AG04449 (cell line): ENCODE results near the gene TUBD1.
"Not testable (repeated sequence)": the region's sequence is repeated elsewhere in the genome, so short reads cannot be mapped to it uniquely, and the experiment has no call there.

Experiments
- CTCF ChIA-PET: fragments of 350-600 bp; formaldehyde crosslinking; extraction: SDS; loops from one replicate; lab custom pipeline; 2021; ENCODE audit warnings: antibody characterized with exemption; lab: Yijun Ruan, JAX
- POLR2A ChIA-PET: fragments of 400-600, 350-600 bp; formaldehyde crosslinking; extraction: SDS; loops from one replicate; lab custom pipeline; 2020; ENCODE audit warnings: antibody characterized with exemption, inconsistent platforms; lab: Yijun Ruan, JAX
- DNase-seq: peaks from one replicate; pipeline ENCODE4 v3.0.0-alpha.2; 2010; ENCODE audit warnings: low read depth, low spot score
- H3K4me3 ChIP-seq: 2 replicates; pipeline ENCODE4 v1.5.1; 2011; ENCODE audit warnings: low read depth, mild to moderate bottlenecking, control low read depth, low read length
- CTCF ChIP-seq: IDR thresholded peaks from one replicate; pipeline ENCODE4 v1.5.1; 2011; ENCODE audit warnings: mild to moderate bottlenecking, moderate library complexity, low read length, control low read depth, inconsistent platforms; ENCODE audit not compliant: insufficient read depth; ENCODE audit errors: missing control alignments

The TUBD1 gene

GRCh38 chr17:59830846-59831486 is 61.8 kb downstream of the TUBD1 start:
- no peak for TF ChIP-seq CTCF
- ChIA-PET CTCF (interaction anchor here (1.0 to 5.7 kb wide), 3 partner anchors 26 to 84 kb away, joined by 3 to 48 read pairs (median 3); no protein-coding TSS in a partner anchor), POLR2A (interaction anchor here (1.0 to 5.3 kb wide), 3 partner anchors 9 to 77 kb away, joined by 3 to 98 read pairs (median 17); no protein-coding TSS in a partner anchor)
- no peak for DNase-seq
- no peak overlapping the region for H3K4me3 ChIP-seq

GRCh38 chr17:59830007-59830630 is 62.6 kb downstream of the TUBD1 start:
- DNase-seq: no peak
- ChIA-PET CTCF (interaction anchor here (1.1 to 2.3 kb wide), 3 partner anchors 76 to 83 kb away, joined by 4 to 8 read pairs (median 4); no protein-coding TSS in a partner anchor), POLR2A (interaction anchor here (1.9 to 5.3 kb wide), 3 partner anchors 10 to 76 kb away, joined by 11 to 98 read pairs (median 17); no protein-coding TSS in a partner anchor)
- TF ChIP-seq CTCF: no peak
- no peak overlapping the region; the same call in 1 of the 2 replicates for H3K4me3 ChIP-seq

GRCh38 chr17:59829217-59830006 is 63.3 kb downstream of the TUBD1 start:
- no peak for TF ChIP-seq CTCF
- ChIA-PET POLR2A (interaction anchor here (1.0 to 5.3 kb wide), 6 partner anchors 11 to 75 kb away, joined by 3 to 98 read pairs (median 8); no protein-coding TSS in a partner anchor), CTCF (interaction anchor here (1.1 to 2.3 kb wide), 3 partner anchors 76 to 82 kb away, joined by 4 to 8 read pairs (median 4); no protein-coding TSS in a partner anchor)
- DNase-seq: peak; percentile 98
- peak overlapping the region; percentile 37 for H3K4me3 ChIP-seq

GRCh38 chr17:59828819-59829216 is 63.9 kb downstream of the TUBD1 start:
- not testable (repeated sequence) for H3K4me3 ChIP-seq, DNase-seq
- POLR2A ChIA-PET: interaction anchor here (0.6 to 5.3 kb wide), 7 partner anchors 11 to 74 kb away, joined by 3 to 98 read pairs (median 6); no protein-coding TSS in a partner anchor
- CTCF ChIA-PET: interaction anchor here (2.3 kb wide), 1 partner anchor 75 kb away, joined by 8 read pairs; no protein-coding TSS in a partner anchor

GRCh38 chr17:59828478-59828760 is 64.3 kb downstream of the TUBD1 start:
- DNase-seq: no peak
- TF ChIP-seq CTCF: no peak
- ChIA-PET CTCF (interaction anchor here (0.9 to 2.3 kb wide), 3 partner anchors 9 to 76 kb away, joined by 3 to 8 read pairs (median 4); no protein-coding TSS in a partner anchor), POLR2A (interaction anchor here (0.6 to 5.3 kb wide), 5 partner anchors 10 to 74 kb away, joined by 3 to 98 read pairs (median 5); no protein-coding TSS in a partner anchor)
- no peak overlapping the region for H3K4me3 ChIP-seq
